Activated CD8-positive, alpha-beta memory T cell treated with anti-CD3 and anti-CD28 coated beads for 1 hour (primary cell): ENCODE measurements around the gene EEF1A1.
"Not testable (repeated sequence)": the region's sequence is repeated elsewhere in the genome, so short reads cannot be mapped to it uniquely, and the experiment has no call there.

Experiments used
- DNase-seq, 2 donors: peaks; one replicate each; pipeline ENCODE4 v3.0.0-alpha.2; 2020; ENCODE audit warnings: low read depth in 1 of 2; ENCODE audit errors: extremely low read depth in 1 of 2

Gene EEF1A1

DNA sequence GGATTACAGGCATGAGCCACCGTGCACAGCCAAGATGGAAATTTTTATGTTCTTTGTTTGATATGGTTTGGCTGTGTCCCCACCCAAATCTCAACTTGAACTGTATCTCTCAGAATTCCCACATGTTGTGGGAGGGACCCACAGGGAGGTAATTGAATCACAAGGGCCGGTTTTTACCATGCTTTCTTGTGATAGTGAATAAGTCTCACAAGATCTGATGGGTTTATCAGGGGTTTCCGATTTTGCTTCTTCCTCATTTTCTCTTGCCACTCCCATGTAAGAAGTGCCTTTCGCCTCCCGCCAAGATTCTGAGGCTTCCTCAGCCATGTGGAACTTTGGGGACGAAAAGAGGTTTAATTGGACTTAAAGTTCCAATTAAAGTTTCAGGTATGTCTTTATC lies 14.6 kb downstream of the EEF1A1 start:
- no peak for DNase-seq

DNA sequence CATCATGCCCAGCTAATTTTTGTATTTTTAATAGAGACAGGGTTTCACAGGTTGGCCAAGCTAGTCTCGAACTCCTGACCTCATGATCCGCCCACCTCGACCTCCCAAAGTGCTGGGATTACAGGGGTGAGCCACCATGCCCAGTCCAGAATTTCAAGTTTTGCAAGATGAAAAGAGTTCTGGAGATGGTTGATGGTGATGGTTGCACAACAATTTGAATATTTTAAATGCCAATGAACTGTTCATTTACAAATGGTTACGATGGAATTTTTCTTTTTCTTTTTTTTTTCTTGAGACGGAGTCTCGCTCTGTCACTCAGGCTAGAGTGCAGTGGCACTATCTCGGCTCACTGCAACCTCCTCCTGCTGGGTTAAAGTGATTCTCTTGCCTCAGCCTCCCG lies 15.1 kb downstream of the EEF1A1 start:
- DNase-seq, result not testable (repeated sequence)

DNA sequence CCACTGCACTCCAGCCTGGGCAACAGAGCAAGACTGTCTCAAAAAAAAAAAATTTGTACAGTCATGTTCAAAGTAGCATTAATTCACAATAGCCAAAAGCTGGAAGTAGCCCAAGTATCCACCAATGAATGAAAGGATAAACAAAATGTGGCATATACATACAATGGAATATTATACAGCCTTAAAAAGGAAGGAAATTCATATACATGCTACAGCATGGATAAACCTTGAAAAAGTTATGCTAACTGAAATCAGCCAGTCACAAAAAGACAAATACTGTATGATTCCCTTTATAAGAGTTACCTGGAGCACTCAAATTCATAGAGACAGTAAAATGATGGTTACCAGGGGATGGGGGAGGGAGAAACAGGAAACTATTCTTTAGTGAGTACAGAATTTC lies 15.7 kb downstream of the EEF1A1 start:
- DNase-seq, result no peak

DNA sequence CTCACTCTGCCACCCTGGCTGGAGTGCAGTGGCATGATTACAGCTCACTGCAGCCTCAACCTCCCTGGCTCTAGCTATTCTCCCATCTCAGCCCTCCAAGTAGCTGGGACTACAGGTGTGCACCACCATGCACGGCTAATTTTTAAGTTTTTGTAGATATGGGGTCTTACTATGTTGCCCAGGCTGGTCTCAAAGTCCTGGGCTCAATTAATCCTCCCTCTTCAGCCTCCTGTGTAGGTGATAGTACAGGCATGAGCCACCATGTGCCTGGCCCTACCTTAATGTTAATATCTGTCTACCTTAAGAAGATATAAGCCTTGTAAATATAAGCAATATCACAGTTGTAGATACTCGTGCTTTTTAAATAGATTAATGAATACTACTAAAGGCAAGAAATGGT lies 16.7 kb downstream of the EEF1A1 start:
- no peak for DNase-seq

DNA sequence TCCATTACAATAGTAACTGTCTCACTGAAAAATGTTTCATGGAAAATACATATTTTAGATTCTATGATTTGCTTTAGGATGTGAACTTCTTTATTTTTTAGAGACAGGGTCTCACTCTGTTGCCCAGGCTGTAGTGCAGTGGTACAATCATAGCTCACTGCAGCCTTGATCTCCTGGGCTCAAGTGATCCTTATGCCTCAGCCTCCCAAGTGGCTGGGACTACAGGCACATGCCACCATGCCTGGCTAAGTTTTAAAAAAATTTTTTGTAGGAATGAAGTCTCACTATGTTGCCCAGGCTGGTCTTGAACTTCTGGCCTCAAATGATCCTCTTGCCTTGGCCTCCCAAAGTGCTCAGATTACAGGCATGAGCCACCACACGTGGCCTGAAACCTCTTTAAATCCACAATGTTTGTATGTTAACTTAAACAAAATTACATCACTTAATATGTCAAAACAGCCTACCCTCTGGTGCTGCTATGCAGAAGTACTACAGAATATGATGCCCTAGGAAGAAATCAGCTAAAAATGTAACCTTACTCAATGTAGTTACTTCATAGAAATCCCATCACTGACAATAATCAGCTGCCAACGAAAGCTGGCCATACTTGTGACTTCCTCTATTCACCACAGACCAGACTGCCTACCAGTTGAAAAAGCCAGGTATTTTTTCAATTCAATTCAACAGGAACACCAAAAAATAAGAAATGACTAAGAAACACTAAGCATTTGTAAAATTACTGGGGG lies 17.6 kb downstream of the EEF1A1 start:
- no peak for DNase-seq

DNA sequence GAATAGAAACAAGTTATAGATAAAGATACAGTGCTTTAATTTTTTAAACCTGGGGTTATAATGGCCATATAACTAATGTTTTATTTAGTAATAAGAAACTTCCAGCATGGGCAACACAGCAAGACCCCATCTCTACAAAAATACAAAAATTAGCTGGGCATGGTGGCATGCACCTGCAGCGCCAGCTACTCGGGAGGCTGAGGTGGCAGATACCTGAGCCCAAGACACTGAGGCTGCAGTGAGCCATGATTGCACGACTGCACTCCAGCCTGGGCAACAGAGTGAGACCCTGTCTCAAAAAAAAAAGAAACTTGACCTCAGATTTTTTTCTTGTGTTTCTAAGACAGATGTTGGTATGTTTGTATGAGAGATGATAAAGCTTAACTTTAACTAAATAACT lies 22.9 kb downstream of the EEF1A1 start:
- DNase-seq, result no peak

DNA sequence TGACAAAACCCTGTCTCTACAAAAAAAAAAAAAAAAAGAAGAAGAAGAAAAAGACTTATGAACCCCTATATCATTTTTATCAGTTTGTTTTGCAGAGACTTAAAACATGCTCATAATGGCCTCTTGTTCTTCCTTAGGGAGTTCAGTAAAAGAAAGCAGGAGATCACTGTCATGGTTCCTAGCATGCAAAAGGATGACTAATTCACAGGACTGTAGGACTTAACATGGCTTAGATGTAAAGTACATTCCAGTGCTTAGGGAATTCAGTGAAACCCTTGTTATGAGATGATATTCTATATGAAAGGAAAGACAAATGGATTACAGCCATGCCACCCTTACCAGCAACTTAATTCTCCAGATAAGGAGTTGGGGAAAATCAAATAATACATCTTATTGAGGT lies 29.5 kb downstream of the EEF1A1 start:
- DNase-seq, result no peak

DNA sequence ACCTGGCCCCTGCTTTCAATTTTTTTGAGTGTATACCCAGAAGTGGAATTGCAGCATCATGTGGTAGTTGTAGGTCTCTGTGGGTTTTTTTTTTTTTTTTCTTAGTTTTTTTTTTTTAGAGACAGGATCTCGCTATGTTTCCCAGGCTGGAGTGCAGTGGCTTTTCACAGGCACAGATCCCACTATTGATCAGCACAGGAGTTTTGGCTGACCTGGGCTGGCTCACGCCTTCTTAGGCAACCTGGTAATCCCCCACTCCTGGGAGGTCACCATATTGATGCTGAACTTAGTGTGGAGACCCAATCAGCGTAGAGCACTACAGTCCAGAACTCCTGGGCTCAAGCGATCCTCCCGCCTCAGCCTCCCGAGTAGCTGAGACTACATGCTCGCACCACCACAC lies 33.4 kb downstream of the EEF1A1 start:
- no peak for DNase-seq

DNA sequence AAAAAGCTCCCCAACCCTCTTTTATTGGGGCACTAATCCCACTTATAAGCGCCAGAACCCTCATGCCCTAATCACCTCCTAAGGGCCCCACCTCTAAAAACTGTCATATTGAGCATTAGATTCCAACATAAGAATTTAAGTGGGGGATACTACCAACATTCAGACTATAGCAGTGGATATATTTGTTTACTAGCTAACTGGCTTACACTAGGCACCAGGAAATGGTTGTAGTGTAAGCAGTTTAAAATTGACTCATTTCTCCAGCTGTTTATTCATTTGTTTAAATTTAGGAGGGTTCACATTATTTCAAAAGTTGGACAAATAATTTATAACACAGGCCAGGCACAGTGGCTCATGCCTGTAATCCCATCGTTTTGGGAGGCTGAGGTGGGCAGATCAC lies 36.4 kb downstream of the EEF1A1 start:
- DNase-seq, result no peak

DNA sequence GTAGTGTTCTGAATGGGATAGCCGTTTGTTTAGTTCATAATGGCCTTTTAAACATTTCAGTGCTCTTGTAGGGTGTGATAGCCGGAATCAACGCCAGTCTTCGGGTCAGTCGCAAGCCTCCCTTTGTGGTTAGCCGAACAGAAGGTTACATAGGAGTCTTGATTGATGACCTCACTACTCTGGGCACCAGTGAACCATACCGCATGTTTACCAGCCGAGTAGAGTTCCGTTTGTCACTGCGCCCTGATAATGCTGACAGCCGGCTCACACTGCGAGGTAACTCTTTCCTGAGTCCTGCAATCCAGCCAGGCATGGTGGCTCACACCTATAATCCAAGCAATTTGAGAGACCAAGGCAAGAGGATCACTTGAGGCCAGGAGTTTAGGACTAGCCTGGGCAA lies 38.9 kb downstream of the EEF1A1 start:
- DNase-seq, result no peak

DNA sequence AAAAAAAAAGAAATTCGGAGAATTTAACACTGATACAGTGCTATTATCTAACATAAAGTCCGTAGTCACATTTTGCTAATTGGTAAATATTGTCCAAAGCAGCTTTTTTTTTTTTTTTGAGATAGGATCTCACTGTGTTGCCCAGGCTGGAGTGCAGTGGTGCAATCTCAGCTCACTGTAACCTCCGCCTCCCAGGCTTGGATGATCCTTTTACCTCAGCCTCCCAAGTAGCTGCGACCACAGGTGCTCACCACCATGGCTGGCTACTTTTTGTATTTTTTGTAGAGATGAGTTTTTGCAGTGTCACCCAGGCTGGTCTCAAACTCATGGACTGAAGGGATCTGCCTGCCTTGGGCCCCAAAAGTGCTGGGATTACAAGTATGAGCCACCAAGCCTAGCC lies 43.4 kb downstream of the EEF1A1 start:
- DNase-seq, result no peak

DNA sequence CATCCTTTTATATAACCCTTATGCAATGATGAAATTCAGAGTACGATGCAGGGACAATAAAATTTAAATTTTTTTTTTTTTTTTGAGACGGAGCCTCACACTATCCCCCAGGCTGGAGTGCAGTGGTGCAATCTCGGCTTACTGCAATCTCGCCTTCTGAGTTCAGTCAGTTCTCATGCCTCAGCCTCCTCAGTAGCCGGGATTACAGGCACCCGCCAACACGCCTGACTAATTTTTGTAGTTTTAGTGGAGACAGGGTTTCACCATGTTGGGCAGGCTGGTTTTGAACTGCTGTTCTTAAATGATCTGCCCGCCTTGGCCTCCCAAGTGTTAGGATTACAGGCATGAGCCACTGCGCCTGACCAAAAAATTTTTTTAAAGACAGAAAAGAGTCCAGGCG lies 44.1 kb downstream of the EEF1A1 start:
- no peak for DNase-seq

DNA sequence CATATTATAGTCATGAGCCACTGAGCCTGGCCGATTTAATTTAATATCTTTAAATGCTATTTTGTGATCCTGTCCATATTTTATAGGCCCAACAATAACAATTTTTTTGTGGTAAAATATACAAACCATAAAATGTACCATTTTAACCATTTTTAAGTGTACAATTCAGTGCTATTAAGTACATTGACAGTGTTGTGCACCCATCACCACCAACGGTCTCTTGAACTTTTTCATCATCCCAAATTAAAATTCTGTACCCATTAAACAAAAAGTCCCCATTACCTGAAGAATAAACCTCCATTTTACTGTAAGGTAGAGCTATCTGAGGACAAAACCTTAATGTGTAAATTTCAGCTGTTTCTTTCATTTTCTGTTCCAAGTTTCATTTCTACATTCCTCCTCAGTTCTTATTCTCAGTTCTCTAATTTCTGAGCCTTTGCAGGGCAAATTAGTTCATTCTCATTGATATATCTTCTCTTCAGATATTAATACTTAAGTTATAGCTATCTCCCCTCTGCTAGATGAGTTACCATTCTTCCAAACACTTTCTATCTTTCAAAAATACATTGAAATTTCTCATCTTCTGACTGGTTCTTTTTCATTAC lies 49.0 kb downstream of the EEF1A1 start:
- no peak for DNase-seq
